SK-N-MC (cell line): Measurements from ENCODE around the gene PREP.

Experiments used
- EZH2 ChIP-seq: fragments of 200-600 bp; sonication (generic); IDR thresholded peaks from one replicate; pipeline ENCODE4 v1.6.1; 2017; ENCODE audit warnings: antibody characterized with exemption
- POLR2AphosphoS5 ChIP-seq: IDR thresholded peaks from 2 replicates; pipeline ENCODE4 v1.6.1; 2012; ENCODE audit warnings: mild to moderate bottlenecking, low read depth, low read length, borderline replicate concordance

DNA sequence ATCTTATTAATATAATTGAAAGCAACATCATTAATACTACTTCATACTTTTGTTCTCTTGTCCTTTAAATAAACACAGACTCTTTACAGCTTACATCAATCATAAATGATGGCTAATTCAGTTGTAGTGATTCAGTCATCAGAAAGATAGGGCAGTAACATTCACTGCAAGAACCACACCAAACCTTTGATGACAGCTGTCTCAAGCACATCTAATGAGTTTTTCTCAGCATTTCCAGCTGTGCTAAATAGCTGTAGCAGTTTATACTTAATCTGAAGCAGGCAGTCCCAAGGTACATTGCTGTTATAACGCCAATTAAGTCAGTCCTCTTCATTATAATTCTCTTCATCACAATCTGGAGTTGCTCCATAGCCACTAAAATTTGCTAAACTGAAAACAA is 45.7 kb downstream of the PREP start:
- TF ChIP-seq POLR2AphosphoS5, result no peak
- TF ChIP-seq EZH2, result no peak
